Karpas-422 (cell line): ENCODE results near the gene CDC5L. TPM values are rescaled to one million over a fixed set of nuclear protein-coding genes. Genes with fewer than 3 reads are reported as not detected.
A peak's percentile ranks its signal among the peaks of the same experiment; 100 is the strongest.

ENCODE experiments used
- DNase-seq: peaks from one replicate; pipeline ENCODE4 v3.0.0-alpha.2; 2015
- H2AFZ ChIP-seq: fragments of 200-600 bp; sonication (generic); 2 replicates; pipeline ENCODE4 v1.6.1; 2014; ENCODE audit warnings: antibody characterized with exemption, low read length, mixed read lengths
- H3K27ac ChIP-seq: fragments of 200-600 bp; sonication (generic); 2 replicates; pipeline ENCODE4 v1.5.1; 2014; ENCODE audit warnings: mild to moderate bottlenecking, low read length, moderate library complexity
- H3K27me3 ChIP-seq: fragments of 200-600 bp; sonication (generic); 2 replicates; pipeline ENCODE4 v1.6.1; 2014; ENCODE audit warnings: low read length, mixed read lengths
- H3K36me3 ChIP-seq: fragments of 200-600 bp; sonication (generic); 2 replicates; pipeline ENCODE4 v1.6.1; 2014; ENCODE audit warnings: low read length, mixed read lengths; ENCODE audit not compliant: insufficient read depth
- H3K4me1 ChIP-seq: fragments of 200-600 bp; sonication (generic); 2 replicates; pipeline ENCODE4 v1.6.1; 2014; ENCODE audit warnings: mild to moderate bottlenecking, low read length, mixed read lengths
- H3K4me2 ChIP-seq: fragments of 200-600 bp; sonication (generic); 2 replicates; pipeline ENCODE4 v1.6.1; 2014; ENCODE audit warnings: low read length, low read depth, mild to moderate bottlenecking; ENCODE audit not compliant: poor library complexity, severe bottlenecking
- H3K4me3 ChIP-seq: fragments of 200-600 bp; sonication (generic); 2 replicates; pipeline ENCODE4 v1.5.1; 2014; ENCODE audit warnings: mild to moderate bottlenecking, antibody characterized with exemption, low read length, mixed read lengths
- H3K79me2 ChIP-seq: fragments of 200-600 bp; sonication (generic); 2 replicates; pipeline ENCODE4 v1.6.1; 2014; ENCODE audit warnings: mild to moderate bottlenecking, low read length, mixed read lengths
- H3K9ac ChIP-seq: fragments of 200-600 bp; sonication (generic); 2 replicates; pipeline ENCODE4 v1.6.0; 2014; ENCODE audit warnings: low read length
- H3K9me2 ChIP-seq: fragments of 200-600 bp; sonication (generic), shearing (Covaris generic); replicated peaks from 2 replicates; pipeline ENCODE4 v1.6.0; 2014; ENCODE audit warnings: mild to moderate bottlenecking, low read length, moderate library complexity; ENCODE audit not compliant: insufficient read depth
- H3K9me3 ChIP-seq: fragments of 300-700, 200-600 bp; sonication (generic); 2 replicates; pipeline ENCODE4 v1.6.1; 2014; ENCODE audit warnings: low read length, mixed read lengths
- H4K20me1 ChIP-seq: fragments of 200-600 bp; sonication (generic); 2 replicates; pipeline ENCODE4 v1.6.1; 2014; ENCODE audit warnings: mild to moderate bottlenecking, antibody characterized with exemption, low read length, low read depth; ENCODE audit not compliant: insufficient read depth
- total RNA-seq: library from RNA; depleted of rRNA; stranded (reverse); fragments of >200 nt; shearing (Covaris generic); gene quantifications from 2 replicates; pipeline ENCODE4 v1.2.3, GENCODE V29; 2014; ENCODE audit warnings: low replicate concordance

CDC5L gene
- total RNA-seq, 1 experiment from 2014 or later, result 19.1 TPM

GRCh38 chr6:44463728-44464450 is 76.4 kb downstream of the CDC5L start:
- no peak overlapping the region for H3K9ac ChIP-seq
- no peaks in the 10 kb centered on the region for H4K20me1 ChIP-seq
- H3K27ac ChIP-seq, result no peak overlapping the region
- no peaks in the 10 kb centered on the region for H3K36me3 ChIP-seq
- no peak overlapping the region for H3K4me2 ChIP-seq
- H2AFZ ChIP-seq, result no peak overlapping the region
- no peaks in the 10 kb centered on the region for H3K9me3 ChIP-seq
- H3K79me2 ChIP-seq, result no peaks in the 10 kb centered on the region
- no peaks in the 10 kb centered on the region for H3K9me2 ChIP-seq
- no peak for DNase-seq
- H3K4me1 ChIP-seq, result no peaks in the 10 kb centered on the region
- no peak overlapping the region for H3K4me3 ChIP-seq
- no peaks in the 10 kb centered on the region for H3K27me3 ChIP-seq

GRCh38 chr6:44464527-44465310 is 77.2 kb downstream of the CDC5L start:
- Histone ChIP-seq H3K9ac (no peak overlapping the region), H3K9me3 (no peaks in the 10 kb centered on the region), H3K9me2 (no peaks in the 10 kb centered on the region), H3K4me3 (no peak overlapping the region), H3K36me3 (no peaks in the 10 kb centered on the region), H3K4me2 (no peak overlapping the region), H2AFZ (no peak overlapping the region), H3K4me1 (no peaks in the 10 kb centered on the region), H4K20me1 (no peaks in the 10 kb centered on the region), H3K27ac (no peak overlapping the region), H3K79me2 (no peaks in the 10 kb centered on the region), H3K27me3 (no peaks in the 10 kb centered on the region)
- DNase-seq, result no peak

- no peak overlapping the region for H3K4me3 ChIP-seq
- no peaks in the 10 kb centered on the region for H4K20me1 ChIP-seq
- no peak overlapping the region for H3K9ac ChIP-seq
- no peaks in the 10 kb centered on the region for H3K9me3 ChIP-seq
- H3K9me2 ChIP-seq, result no peaks in the 10 kb centered on the region
- H3K27ac ChIP-seq, result no peak overlapping the region
- no peaks in the 10 kb centered on the region for H3K27me3 ChIP-seq
- DNase-seq, result no peak
- H3K4me1 ChIP-seq, result peaks cover 3% of the 10 kb centered on the region; the same call in 1 of the 2 replicates
- H3K4me2 ChIP-seq, result no peak overlapping the region
- no peaks in the 10 kb centered on the region for H3K36me3 ChIP-seq
- H2AFZ ChIP-seq, result no peak overlapping the region
- H3K79me2 ChIP-seq, result no peaks in the 10 kb centered on the region
Measured at GRCh38 chr6:44466955-44467354, 79.4 kb downstream of the CDC5L start.

- Histone ChIP-seq H3K79me2 (no peaks in the 10 kb centered on the region), H3K9ac (no peak overlapping the region), H3K9me2 (no peaks in the 10 kb centered on the region), H3K36me3 (no peaks in the 10 kb centered on the region), H3K4me3 (no peak overlapping the region), H3K4me1 (peaks cover 3% of the 10 kb centered on the region; the same call in 1 of the 2 replicates), H3K27me3 (no peaks in the 10 kb centered on the region), H3K27ac (no peak overlapping the region), H2AFZ (no peak overlapping the region), H3K4me2 (no peak overlapping the region), H3K9me3 (no peaks in the 10 kb centered on the region), H4K20me1 (no peaks in the 10 kb centered on the region)
- DNase-seq, result no peak
Measured at GRCh38 chr6:44468835-44469234, 81.3 kb downstream of the CDC5L start.

GRCh38 chr6:44470115-44470464 is 82.6 kb downstream of the CDC5L start:
- H3K4me2 ChIP-seq, result no peak overlapping the region
- no peaks in the 10 kb centered on the region for H3K79me2 ChIP-seq
- H2AFZ ChIP-seq, result no peak overlapping the region
- no peaks in the 10 kb centered on the region for H3K27me3 ChIP-seq
- H3K4me1 ChIP-seq, result peaks cover 3% of the 10 kb centered on the region; the same call in 1 of the 2 replicates
- peak; percentile 48 for DNase-seq
- H3K4me3 ChIP-seq, result no peak overlapping the region
- no peaks in the 10 kb centered on the region for H4K20me1 ChIP-seq
- H3K9me3 ChIP-seq, result no peaks in the 10 kb centered on the region
- H3K27ac ChIP-seq, result no peak overlapping the region
- no peaks in the 10 kb centered on the region for H3K9me2 ChIP-seq
- no peaks in the 10 kb centered on the region for H3K36me3 ChIP-seq
- H3K9ac ChIP-seq, result no peak overlapping the region

GRCh38 chr6:44470746-44471145 is 83.2 kb downstream of the CDC5L start:
- H3K9ac ChIP-seq, result no peak overlapping the region
- peaks cover 3% of the 10 kb centered on the region; the same call in 1 of the 2 replicates for H3K4me1 ChIP-seq
- H3K36me3 ChIP-seq, result no peaks in the 10 kb centered on the region
- H3K27ac ChIP-seq, result no peak overlapping the region
- H2AFZ ChIP-seq, result no peak overlapping the region
- H3K79me2 ChIP-seq, result no peaks in the 10 kb centered on the region
- H3K27me3 ChIP-seq, result no peaks in the 10 kb centered on the region
- no peaks in the 10 kb centered on the region for H4K20me1 ChIP-seq
- no peaks in the 10 kb centered on the region for H3K9me3 ChIP-seq
- H3K9me2 ChIP-seq, result no peaks in the 10 kb centered on the region
- DNase-seq, result no peak
- no peak overlapping the region for H3K4me2 ChIP-seq
- H3K4me3 ChIP-seq, result no peak overlapping the region

- no peaks in the 10 kb centered on the region for H3K79me2 ChIP-seq
- no peaks in the 10 kb centered on the region for H3K27me3 ChIP-seq
- peaks cover 3% of the 10 kb centered on the region; the same call in 1 of the 2 replicates for H3K4me1 ChIP-seq
- no peaks in the 10 kb centered on the region for H3K36me3 ChIP-seq
- H3K9me3 ChIP-seq, result no peaks in the 10 kb centered on the region
- no peaks in the 10 kb centered on the region for H4K20me1 ChIP-seq
- H3K4me3 ChIP-seq, result no peak overlapping the region
- H2AFZ ChIP-seq, result no peak overlapping the region
- no peaks in the 10 kb centered on the region for H3K9me2 ChIP-seq
- no peak for DNase-seq
- no peak overlapping the region for H3K4me2 ChIP-seq
- no peak overlapping the region for H3K9ac ChIP-seq
- H3K27ac ChIP-seq, result no peak overlapping the region
Measured at GRCh38 chr6:44471271-44471981, 83.9 kb downstream of the CDC5L start.
